Ectodermal cell (in vitro differentiated cells): ENCODE measurements around the gene KRT3.

Source experiments
- H3K27ac ChIP-seq: 2 replicates; pipeline ENCODE4 v1.7.0; 2013; ENCODE audit warnings: mild to moderate bottlenecking, low read depth, low read length; ENCODE audit not compliant: insufficient read depth, poor library complexity, severe bottlenecking
- H3K27me3 ChIP-seq: 2 replicates; pipeline ENCODE4 v1.7.0; 2013; ENCODE audit warnings: mild to moderate bottlenecking, low read length; ENCODE audit not compliant: insufficient read depth, control insufficient read depth, poor library complexity, severe bottlenecking
- H3K36me3 ChIP-seq: one replicate; pipeline ENCODE4 v1.7.0; 2013; ENCODE audit warnings: low read length; ENCODE audit not compliant: control insufficient read depth, insufficient read depth
- H3K4me1 ChIP-seq: one replicate; pipeline ENCODE4 v1.7.0; 2013; ENCODE audit warnings: low read length; ENCODE audit not compliant: control insufficient read depth, insufficient read depth
- H3K4me3 ChIP-seq: 2 replicates; pipeline ENCODE4 v1.7.0; 2013; ENCODE audit warnings: low read depth, low read length, control low read depth; ENCODE audit not compliant: insufficient read depth
- H3K9me3 ChIP-seq: 2 replicates; pipeline ENCODE4 v1.7.0; 2013; ENCODE audit warnings: mild to moderate bottlenecking, low read length, moderate library complexity; ENCODE audit not compliant: control insufficient read depth
- WGBS, 2 experiments: methylation state at CpG; one replicate each; pipeline ENCODE4 v1.1.7; 2013; ENCODE audit warnings: missing lambda C conversion rate in 2 of 2; 5-methylcytosine and 5-hydroxymethylcytosine counted together

KRT3 gene

GRCh38 chr12:52778833-52779232 lies 17.1 kb downstream of the KRT3 start:
- Histone ChIP-seq H3K27ac (no peak overlapping the region), H3K4me1 (no peaks in the 10 kb centered on the region), H3K4me3 (no peak overlapping the region), H3K9me3 (no peaks in the 10 kb centered on the region), H3K27me3 (peaks cover 3% of the 10 kb centered on the region), H3K36me3 (no peaks in the 10 kb centered on the region)
- 95% methylated on average over 2 of the region's 2 CpGs for WGBS, 2 experiments

DNA sequence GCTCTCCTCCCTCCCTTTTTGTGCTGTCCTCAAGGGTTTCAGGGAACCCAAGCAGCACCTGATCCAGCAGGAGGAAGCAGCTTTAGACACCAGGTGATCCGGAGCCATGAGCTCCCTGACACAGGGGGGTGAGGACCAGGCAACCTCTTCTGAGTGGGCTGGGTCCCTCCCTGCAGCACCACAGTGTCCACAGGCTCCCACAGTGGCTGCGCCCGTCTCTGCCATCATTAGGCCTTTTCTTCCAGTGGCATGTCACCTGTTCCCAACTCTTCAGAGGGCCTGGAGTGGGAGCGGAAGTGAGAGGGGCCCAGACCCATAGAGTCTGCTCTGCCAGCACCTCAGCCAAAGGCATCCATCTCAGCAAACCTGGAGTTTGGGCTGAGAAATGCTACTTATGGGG lies 18.4 kb downstream of the KRT3 start:
- Histone ChIP-seq H3K4me1 (no peaks in the 10 kb centered on the region), H3K9me3 (no peaks in the 10 kb centered on the region), H3K36me3 (no peaks in the 10 kb centered on the region), H3K4me3 (no peak overlapping the region), H3K27me3 (peaks cover 3% of the 10 kb centered on the region), H3K27ac (no peak overlapping the region)
- 94 to 96% methylated on average over 4 of the region's 4 CpGs for WGBS, 2 experiments

DNA sequence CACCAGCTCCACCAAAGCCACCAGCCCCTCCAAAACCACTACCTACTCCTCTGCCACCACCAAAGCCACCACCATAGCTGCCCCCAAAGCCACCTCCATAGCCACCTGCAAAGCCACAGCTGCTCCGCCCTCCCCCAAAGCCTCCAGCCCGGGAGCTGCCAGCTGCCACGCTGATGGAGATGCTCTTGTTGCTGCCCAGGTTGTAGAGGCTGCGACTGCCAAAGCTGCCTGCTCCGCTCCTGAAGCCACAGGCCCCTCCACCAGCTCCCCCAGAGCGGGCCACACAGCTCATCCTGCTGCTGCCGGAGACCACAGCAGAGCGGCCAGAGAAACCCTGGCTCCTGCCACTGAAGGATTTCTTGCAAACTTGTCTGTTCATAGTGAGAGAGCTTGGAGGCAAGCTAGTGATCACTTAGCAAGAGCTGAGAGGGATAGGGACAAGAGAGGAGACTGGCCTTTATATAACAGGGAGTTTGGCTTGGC lies 19.0 kb downstream of the KRT3 start, which contains the start of gene KRT76:
KRT76 (minus strand) TSS at position 433 of the 483 bp plus-strand sequence; CDS start at position 379, 54 bp downstream.
- 91% methylated on average over 8 of the region's 8 CpGs for WGBS, 2 experiments
- Histone ChIP-seq H3K27ac (no peak within 1 kb of the TSS), H3K4me1 (no peaks in the 10 kb centered on the region), H3K4me3 (no peak within 1 kb of the TSS), H3K9me3 (no peaks in the 10 kb centered on the region), H3K27me3 (peaks cover 3% of the 10 kb centered on the region), H3K36me3 (no peaks in the 10 kb centered on the region)

- peaks cover 3% of the 10 kb centered on the region for H3K27me3 ChIP-seq
- no peaks in the 10 kb centered on the region for H3K4me1 ChIP-seq
- no peaks in the 10 kb centered on the region for H3K9me3 ChIP-seq
- no peaks in the 10 kb centered on the region for H3K36me3 ChIP-seq
- H3K4me3 ChIP-seq = no peak overlapping the region
- H3K27ac ChIP-seq = no peak overlapping the region
- 89 to 94% methylated on average over 5 of the region's 5 CpGs for WGBS, 2 experiments
Measured at GRCh38 chr12:52776435-52776834, 19.5 kb downstream of the KRT3 start.

DNA sequence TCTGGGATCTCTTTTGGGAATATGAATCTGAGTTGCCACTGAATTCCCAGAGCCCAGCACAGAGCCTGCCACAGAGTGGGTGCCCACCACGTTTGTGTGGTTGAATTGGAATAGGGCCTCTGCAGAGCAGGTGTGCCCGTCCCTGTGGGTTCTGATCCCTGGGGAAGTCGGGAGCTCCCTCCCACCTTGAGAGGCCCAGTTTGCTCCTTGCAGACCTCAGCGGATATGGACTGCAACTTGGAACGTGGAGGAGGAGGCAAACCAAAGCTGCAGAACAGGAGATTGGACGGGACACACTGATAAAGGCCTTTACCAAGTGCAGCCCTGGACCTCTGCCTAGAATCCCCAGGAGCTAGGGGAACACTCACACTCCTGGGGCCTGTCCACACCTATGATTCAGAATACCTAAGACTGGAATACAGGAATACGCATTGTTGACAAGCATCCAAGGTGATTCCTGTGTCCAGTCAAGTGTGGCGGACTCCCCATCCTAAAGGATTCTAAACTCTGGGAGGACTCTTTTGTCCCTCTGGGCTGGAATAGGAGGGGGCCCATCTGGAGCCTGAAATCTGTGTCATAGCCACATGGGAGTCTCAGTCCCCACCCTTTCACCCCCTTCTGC lies 21.2 kb downstream of the KRT3 start:
- 91 to 92% methylated on average over 8 of the region's 8 CpGs for WGBS, 2 experiments
- Histone ChIP-seq H3K36me3 (no peaks in the 10 kb centered on the region), H3K27me3 (no peaks in the 10 kb centered on the region), H3K4me1 (no peaks in the 10 kb centered on the region), H3K4me3 (no peak overlapping the region), H3K27ac (no peak overlapping the region), H3K9me3 (no peaks in the 10 kb centered on the region)

GRCh38 chr12:52772772-52773171 lies 23.1 kb downstream of the KRT3 start:
- no peak overlapping the region for H3K27ac ChIP-seq
- no peaks in the 10 kb centered on the region for H3K27me3 ChIP-seq
- 77 to 82% methylated on average over 3 of the region's 3 CpGs for WGBS, 2 experiments
- no peaks in the 10 kb centered on the region for H3K9me3 ChIP-seq
- H3K4me3 ChIP-seq = no peak overlapping the region
- H3K4me1 ChIP-seq = no peaks in the 10 kb centered on the region
- H3K36me3 ChIP-seq = no peaks in the 10 kb centered on the region

DNA sequence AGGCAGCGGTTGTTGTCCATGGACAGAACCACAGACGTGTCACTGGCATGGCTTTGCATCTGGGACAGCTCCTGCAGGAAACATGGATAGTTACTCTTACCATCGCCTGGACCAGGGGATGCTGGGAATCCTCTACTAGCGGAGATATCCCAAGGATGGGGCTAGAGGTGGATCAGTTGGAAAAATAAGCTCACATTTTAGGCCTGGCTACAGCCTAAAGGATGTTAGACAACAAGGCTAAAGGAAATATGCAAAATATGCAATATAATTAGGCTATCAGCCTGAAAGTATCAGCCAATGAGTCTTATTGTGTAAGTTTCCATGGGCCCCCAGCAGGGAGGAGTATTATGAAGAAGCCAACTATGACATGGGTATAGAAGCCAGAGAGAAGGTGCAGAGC lies 23.7 kb downstream of the KRT3 start:
- Histone ChIP-seq H3K36me3 (no peaks in the 10 kb centered on the region), H3K4me3 (no peak overlapping the region), H3K27me3 (no peaks in the 10 kb centered on the region), H3K4me1 (no peaks in the 10 kb centered on the region), H3K27ac (no peak overlapping the region), H3K9me3 (no peaks in the 10 kb centered on the region)
- WGBS, 2 experiments = 90 to 91% methylated on average over 4 of the region's 4 CpGs

DNA sequence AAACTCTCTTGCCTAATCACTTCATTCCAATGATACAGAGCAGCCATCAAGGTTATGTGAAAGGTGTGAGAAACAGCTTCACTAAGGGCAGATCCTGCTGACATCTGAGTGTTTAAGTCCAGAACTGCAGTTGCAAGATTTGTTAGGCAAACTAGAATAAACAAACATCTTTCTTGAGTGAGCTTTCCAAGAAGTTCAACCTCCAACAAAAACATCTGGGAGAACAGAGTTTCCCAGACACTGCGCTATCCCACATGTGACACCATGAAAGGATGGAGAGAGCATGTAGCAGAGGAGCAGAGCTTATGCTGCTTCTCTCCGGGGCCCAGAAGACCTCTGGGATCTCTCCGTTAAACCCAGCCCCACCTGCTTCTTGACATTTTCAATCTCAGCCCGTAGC lies 24.4 kb downstream of the KRT3 start:
- WGBS, 2 experiments = 79 to 81% methylated on average over 4 of the region's 4 CpGs
- H3K27me3 ChIP-seq = no peaks in the 10 kb centered on the region

DNA sequence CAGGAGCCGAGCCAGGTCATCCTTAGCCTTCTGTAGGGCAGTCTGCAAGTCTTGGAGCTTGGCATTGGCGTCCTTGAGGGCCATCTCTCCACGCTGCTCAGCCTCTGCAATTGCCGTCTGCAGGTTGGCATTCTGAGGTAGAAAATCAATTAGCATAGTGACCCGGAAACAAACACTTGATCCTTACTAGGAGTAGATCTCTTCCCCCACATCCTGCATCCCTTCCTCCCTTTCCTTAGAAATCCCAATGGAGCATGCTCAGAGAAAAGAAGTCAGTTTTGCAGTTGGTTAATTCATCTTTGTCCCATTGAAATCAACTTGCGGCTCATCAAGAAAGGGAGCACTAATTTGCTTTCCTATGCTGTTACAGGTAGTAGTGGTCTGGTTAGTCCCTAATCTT lies 24.8 kb downstream of the KRT3 start:
- no peak overlapping the region for H3K4me3 ChIP-seq
- no peaks in the 10 kb centered on the region for H3K27me3 ChIP-seq
- no peaks in the 10 kb centered on the region for H3K9me3 ChIP-seq
- 89 to 91% methylated on average over 6 of the region's 6 CpGs for WGBS, 2 experiments
- no peaks in the 10 kb centered on the region for H3K36me3 ChIP-seq
- no peaks in the 10 kb centered on the region for H3K4me1 ChIP-seq
- no peak overlapping the region for H3K27ac ChIP-seq

More for the DNA sequence above, 24.4 kb downstream of the KRT3 start:
- H3K4me1 ChIP-seq = no peaks in the 10 kb centered on the region
- H3K4me3 ChIP-seq = no peak overlapping the region
- no peak overlapping the region for H3K27ac ChIP-seq
- no peaks in the 10 kb centered on the region for H3K9me3 ChIP-seq
- no peaks in the 10 kb centered on the region for H3K36me3 ChIP-seq

DNA sequence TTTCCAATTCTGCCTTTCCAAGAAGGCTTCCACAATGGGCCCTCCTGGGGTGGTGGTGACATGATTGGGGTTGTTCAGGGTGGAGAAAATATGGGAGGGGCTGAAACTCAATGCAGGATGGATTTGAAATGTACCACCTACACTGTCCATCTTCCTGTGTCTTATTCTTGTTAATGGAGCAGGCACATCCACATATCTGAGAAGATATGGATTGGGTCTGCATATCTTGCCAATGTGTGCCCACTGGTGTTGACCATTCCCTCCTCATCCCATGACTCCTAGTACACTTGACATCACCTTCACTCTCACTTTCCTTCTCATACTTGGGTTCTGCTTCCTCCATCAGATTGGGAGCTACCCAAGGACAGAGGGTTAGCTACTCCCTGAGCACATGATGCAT lies 26.0 kb downstream of the KRT3 start:
- Histone ChIP-seq H3K27ac (no peak overlapping the region), H3K36me3 (no peaks in the 10 kb centered on the region), H3K4me3 (no peak overlapping the region), H3K27me3 (no peaks in the 10 kb centered on the region), H3K9me3 (no peaks in the 10 kb centered on the region), H3K4me1 (no peaks in the 10 kb centered on the region)

- Histone ChIP-seq H3K4me3 (no peak overlapping the region), H3K27ac (no peak overlapping the region), H3K4me1 (no peaks in the 10 kb centered on the region), H3K9me3 (no peaks in the 10 kb centered on the region), H3K27me3 (no peaks in the 10 kb centered on the region), H3K36me3 (no peaks in the 10 kb centered on the region)
- 83 to 88% methylated on average over 3 of the region's 3 CpGs for WGBS, 2 experiments
Measured at GRCh38 chr12:52769354-52769753, 26.6 kb downstream of the KRT3 start.
